Calu3 (cell line): ENCODE results near the gene NDUFB6. TPM values are rescaled to one million over a fixed set of nuclear protein-coding genes. Genes with fewer than 3 reads are reported as not detected.
A peak's percentile ranks its signal among the peaks of the same experiment; 100 is the strongest.

ENCODE experiments used
- BruUV-seq: library from RNA; stranded (reverse); fragments of 400-500 nt; replicated peaks from 2 replicates; lab custom pipeline; 2021; lab: Mats Ljungman, UMichigan
- CTCF ChIA-PET: fragments of 300-600 bp; sonication (Branson Sonifier 250); formaldehyde crosslinking; loops from one replicate; lab custom pipeline; 2022; ENCODE audit warnings: antibody characterized with exemption; lab: Charles Lee
- DNase-seq: peaks from one replicate; pipeline ENCODE4 v3.0.0; 2022
- H3K27ac Mint-ChIP-seq: one replicate; pipeline ENCODE4 v1.8.0; 2022; ENCODE audit warnings: mixed read lengths; ENCODE audit not compliant: unreplicated experiment
- H3K27me3 Mint-ChIP-seq: one replicate; pipeline ENCODE4 v1.8.0; 2022; ENCODE audit warnings: mixed read lengths; ENCODE audit not compliant: unreplicated experiment
- H3K36me3 Mint-ChIP-seq: one replicate; pipeline ENCODE4 v1.8.0; 2022; ENCODE audit warnings: mild to moderate bottlenecking, moderate library complexity, mixed read lengths; ENCODE audit not compliant: insufficient read depth, unreplicated experiment
- H3K4me1 Mint-ChIP-seq: one replicate; pipeline ENCODE4 v1.8.0; 2022; ENCODE audit warnings: mild to moderate bottlenecking, low read depth, mixed read lengths; ENCODE audit not compliant: unreplicated experiment
- H3K4me3 Mint-ChIP-seq: one replicate; pipeline ENCODE4 v1.8.0; 2022; ENCODE audit warnings: mild to moderate bottlenecking, low read depth, moderate library complexity, mixed read lengths; ENCODE audit not compliant: unreplicated experiment
- H3K9me3 Mint-ChIP-seq: one replicate; pipeline ENCODE4 v1.8.0; 2022; ENCODE audit warnings: low read depth, mixed read lengths; ENCODE audit not compliant: unreplicated experiment
- intact Hi-C: fragments of 100-400 bp; cut with micrococcal nuclease; formaldehyde crosslinking; loops from one replicate; pipeline ENCODE4 v1.10.0; 2022; ENCODE audit not compliant: unreplicated experiment
- total RNA-seq: library from RNA; stranded (reverse); gene quantifications from 2 replicates; pipeline ENCODE4 v1.2.3, GENCODE V29; 2022
- TF ChIP-seq, protein P1 (sequence below): fragments of 200-600 bp; IDR thresholded peaks from one replicate; pipeline ENCODE4 v1.8.0; 2022; ENCODE audit warnings: antibody characterized with exemption; ENCODE audit not compliant: unreplicated experiment

Gene NDUFB6
- total RNA-seq, 1 experiment from 2014 or later, result 48.1 TPM

GRCh38 chr9:32574858-32575257 lies 1.9 kb upstream of the NDUFB6 start:
- CTCF ChIA-PET, result interaction anchor here (1.3 kb wide), 1 partner anchor 393 kb away, joined by 4 read pairs; no protein-coding TSS in a partner anchor
- H3K27me3 Mint-ChIP-seq, result no peaks in the 10 kb centered on the region

GRCh38 chr9:32573821-32574220 lies 862 bp upstream of the NDUFB6 start:
- no peak for DNase-seq
- Mint-ChIP-seq H3K27me3 (no peaks in the 10 kb centered on the region), H3K9me3 (no peaks in the 10 kb centered on the region), H3K27ac (no peak overlapping the region), H3K4me3 (peak overlapping the region; percentile 95), H3K4me1 (no peaks in the 10 kb centered on the region), H3K36me3 (peaks cover 25% of the 10 kb centered on the region)
- CTCF ChIA-PET, result interaction anchor here (1.0 to 1.3 kb wide), 3 partner anchors 8 to 394 kb away, joined by 3 to 4 read pairs (median 4); no protein-coding TSS in a partner anchor
- TF ChIP-seq, protein P1, sequence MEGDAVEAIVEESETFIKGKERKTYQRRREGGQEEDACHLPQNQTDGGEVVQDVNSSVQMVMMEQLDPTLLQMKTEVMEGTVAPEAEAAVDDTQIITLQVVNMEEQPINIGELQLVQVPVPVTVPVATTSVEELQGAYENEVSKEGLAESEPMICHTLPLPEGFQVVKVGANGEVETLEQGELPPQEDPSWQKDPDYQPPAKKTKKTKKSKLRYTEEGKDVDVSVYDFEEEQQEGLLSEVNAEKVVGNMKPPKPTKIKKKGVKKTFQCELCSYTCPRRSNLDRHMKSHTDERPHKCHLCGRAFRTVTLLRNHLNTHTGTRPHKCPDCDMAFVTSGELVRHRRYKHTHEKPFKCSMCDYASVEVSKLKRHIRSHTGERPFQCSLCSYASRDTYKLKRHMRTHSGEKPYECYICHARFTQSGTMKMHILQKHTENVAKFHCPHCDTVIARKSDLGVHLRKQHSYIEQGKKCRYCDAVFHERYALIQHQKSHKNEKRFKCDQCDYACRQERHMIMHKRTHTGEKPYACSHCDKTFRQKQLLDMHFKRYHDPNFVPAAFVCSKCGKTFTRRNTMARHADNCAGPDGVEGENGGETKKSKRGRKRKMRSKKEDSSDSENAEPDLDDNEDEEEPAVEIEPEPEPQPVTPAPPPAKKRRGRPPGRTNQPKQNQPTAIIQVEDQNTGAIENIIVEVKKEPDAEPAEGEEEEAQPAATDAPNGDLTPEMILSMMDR, result no peak
- BruUV-seq, result no TSS peak
- intact Hi-C loops, result loop anchor here (2.0 kb wide), 1 partner anchor 21 kb away; the partner anchor contains the start of genes SMIM27 and TOPORS

More at GRCh38 chr9:32574858-32575257, 1.9 kb upstream of the NDUFB6 start:
- no TSS peak for BruUV-seq
- DNase-seq, result no peak
- Mint-ChIP-seq H3K4me3 (no peak overlapping the region), H3K9me3 (no peaks in the 10 kb centered on the region), H3K4me1 (peaks cover 7% of the 10 kb centered on the region), H3K27ac (no peak overlapping the region), H3K36me3 (peaks cover 17% of the 10 kb centered on the region)
- intact Hi-C loops, result no loop called here
- TF ChIP-seq, protein P1, result no peak

DNA sequence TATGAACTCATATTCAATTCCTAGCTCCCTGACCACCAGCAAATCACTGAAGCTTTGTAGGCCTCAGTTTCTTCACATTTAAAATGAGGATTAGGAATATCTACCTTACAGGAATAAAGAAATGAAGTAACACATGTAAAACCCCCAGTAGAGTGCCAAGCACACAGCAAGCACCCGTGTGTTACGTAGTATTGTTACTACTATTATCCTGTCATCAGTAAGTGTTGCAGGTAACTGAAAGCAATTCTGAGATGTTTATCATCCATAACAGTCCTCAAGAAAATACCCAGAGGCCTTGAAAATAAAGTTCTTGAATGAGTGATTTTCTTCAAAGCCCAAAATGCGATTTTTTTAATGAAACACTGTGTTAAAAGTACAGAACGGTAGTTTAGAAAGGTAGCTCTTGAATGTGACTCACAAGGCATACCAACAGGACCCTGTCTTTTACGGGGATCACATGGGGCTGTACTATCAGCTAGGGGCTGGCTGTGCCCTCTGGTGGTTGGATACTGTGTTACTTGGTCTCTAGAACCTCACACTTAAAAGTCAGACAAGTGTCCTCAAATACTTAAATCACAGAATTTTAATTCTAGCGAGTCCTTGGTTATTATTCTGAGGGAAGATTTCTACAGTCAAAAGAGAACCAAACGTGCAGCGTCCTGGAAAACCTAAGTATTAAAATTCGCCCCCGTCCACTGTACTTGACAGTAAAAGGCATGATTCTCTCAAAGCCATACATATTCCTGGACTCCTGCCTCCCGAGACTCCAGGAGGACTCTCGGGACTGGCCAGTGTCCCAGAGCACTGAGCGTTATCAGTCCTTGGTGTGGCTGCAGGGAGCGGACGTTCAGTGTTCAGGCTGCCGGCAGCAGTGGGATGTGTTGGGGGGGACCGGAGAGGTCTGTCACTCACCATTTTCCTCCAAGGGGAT lies 725 bp downstream of the NDUFB6 start:
- CTCF ChIA-PET, result interaction anchor here (0.6 to 1.4 kb wide), 8 partner anchors 20 to 193 kb away, joined by 3 to 30 read pairs (median 4); partner anchors contain the start of genes ACO1, SMIM27 and TOPORS
- Mint-ChIP-seq H3K9me3 (no peaks in the 10 kb centered on the region), H3K4me3 (peak overlapping the region; percentile 95), H3K27ac (peak overlapping the region; percentile 90), H3K4me1 (no peaks in the 10 kb centered on the region), H3K27me3 (no peaks in the 10 kb centered on the region), H3K36me3 (peaks cover 29% of the 10 kb centered on the region)
- TSS peak; percentile 73 for BruUV-seq
- intact Hi-C loops, result loop anchor here (1.0 to 2.0 kb wide), 3 partner anchors 19 to 193 kb away; partner anchors contain the start of genes RIGI, SMIM27 and TOPORS
- peak; percentile 57 for DNase-seq
- TF ChIP-seq, protein P1, result no peak

GRCh38 chr9:32570262-32570661 lies 2.7 kb downstream of the NDUFB6 start:
- no TSS peak for BruUV-seq
- H3K36me3 Mint-ChIP-seq, result peaks cover 40% of the 10 kb centered on the region
- H3K4me3 Mint-ChIP-seq, result no peak overlapping the region
- CTCF ChIA-PET, result no interaction called here
- intact Hi-C loops, result no loop called here
- no peak for DNase-seq
- H3K4me1 Mint-ChIP-seq, result no peaks in the 10 kb centered on the region
- TF ChIP-seq, protein P1, result no peak
- peak overlapping the region; percentile 67 for H3K27ac Mint-ChIP-seq
- no peaks in the 10 kb centered on the region for H3K9me3 Mint-ChIP-seq
- H3K27me3 Mint-ChIP-seq, result no peaks in the 10 kb centered on the region
